NCI-H1436 (cell line): ENCODE results near the gene UBE2G1.
"Not testable (repeated sequence)": the region's sequence is repeated elsewhere in the genome, so short reads cannot be mapped to it uniquely, and the experiment has no call there.

Experiments used
- DNase-seq: peaks from one replicate; lab custom pipeline; 2025; lab: John Stamatoyannopoulos, UW

UBE2G1 gene

DNA sequence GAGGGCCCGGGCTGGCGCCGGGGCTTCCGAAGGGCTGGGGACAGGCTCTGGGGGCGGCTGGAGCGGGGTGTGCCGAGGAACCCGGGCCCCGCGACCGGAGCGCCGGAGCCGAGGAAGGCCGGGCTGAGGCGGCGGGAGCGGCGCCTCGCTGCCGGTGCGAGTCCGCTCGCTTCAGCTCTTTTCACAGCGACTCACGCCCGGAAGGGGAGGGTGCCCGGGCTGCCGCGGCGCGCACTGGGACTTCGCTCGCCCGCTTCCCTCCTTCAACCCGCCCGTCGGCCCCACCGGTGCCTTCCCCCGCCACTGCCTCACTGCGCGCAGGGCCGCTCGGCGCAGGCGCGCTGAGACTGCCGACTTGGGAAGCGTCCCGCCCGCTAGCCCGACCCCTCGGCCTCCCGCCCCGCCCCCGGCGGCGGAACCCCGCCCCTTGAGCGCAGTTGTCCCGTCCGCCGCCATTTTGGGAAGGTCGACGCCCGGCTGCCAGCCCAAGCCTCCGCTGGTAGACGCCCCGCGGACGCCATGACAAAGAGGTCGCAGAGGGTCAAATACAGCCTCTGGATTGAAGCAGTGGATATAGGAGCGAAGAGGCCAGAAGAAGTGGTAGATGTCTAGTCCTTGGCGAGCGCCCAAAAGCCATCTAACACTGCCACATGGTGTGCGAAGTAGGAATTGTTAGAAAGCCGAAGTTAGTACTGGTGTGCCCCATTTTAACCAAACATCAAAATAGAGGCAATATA is at the start of gene UBE2G1:
Gene UBE2G1, minus strand, starts transcription at position 349 of the 737 bp plus-strand sequence. CDS start 359 bp downstream, outside the sequence.
- peak; percentile 96 for DNase-seq

GRCh38 chr17:4412933-4413831 is 46.7 kb upstream of the UBE2G1 start:
- DNase-seq, result peak; percentile 84

- DNase-seq, result no peak
Observed at GRCh38 chr17:4411201-4411600, 44.7 kb upstream of the UBE2G1 start.

GRCh38 chr17:4409659-4410058 is 43.2 kb upstream of the UBE2G1 start:
- DNase-seq, result no peak

DNA sequence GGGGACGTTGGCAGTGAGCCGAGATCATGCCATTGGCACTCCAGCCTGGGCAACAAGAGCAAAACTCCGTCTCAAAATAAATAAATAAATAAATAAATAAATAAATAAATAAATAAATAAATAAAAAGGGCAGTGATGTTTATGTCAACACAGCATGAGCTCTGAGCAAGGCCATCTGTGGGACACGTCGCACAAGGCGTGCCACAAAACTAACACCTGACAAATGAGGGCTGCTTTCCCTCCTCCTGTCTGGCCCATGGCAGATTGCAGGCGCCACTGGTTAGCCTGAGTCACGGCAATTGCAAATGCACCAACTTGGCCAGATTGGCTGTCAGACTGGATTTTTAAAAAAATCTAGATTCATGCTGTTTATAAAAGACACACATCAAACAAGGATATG is 41.4 kb upstream of the UBE2G1 start:
- DNase-seq, result peak; percentile 14

GRCh38 chr17:4407216-4407615 is 40.7 kb upstream of the UBE2G1 start:
- no peak for DNase-seq

DNA sequence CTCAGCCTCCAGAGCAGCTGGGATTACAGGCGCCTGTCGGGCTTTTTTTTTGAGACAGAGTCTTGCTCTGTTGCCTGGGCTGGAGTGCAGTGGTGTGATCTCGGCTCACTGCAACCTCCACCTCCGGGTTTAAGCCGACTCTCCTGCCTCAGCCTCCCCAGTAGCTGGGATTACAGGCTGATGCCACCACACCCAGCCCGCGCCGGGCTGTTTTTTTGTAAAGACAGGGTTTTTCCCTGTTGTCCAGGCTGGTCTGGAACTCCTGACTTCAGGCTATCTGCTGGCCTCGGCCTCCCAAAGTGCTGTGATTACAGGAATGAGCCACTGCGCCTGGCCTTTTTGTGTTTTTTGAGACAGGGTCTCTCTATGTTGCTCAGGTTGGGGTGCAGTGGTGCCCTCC is 39.9 kb upstream of the UBE2G1 start:
- no peak for DNase-seq

DNA sequence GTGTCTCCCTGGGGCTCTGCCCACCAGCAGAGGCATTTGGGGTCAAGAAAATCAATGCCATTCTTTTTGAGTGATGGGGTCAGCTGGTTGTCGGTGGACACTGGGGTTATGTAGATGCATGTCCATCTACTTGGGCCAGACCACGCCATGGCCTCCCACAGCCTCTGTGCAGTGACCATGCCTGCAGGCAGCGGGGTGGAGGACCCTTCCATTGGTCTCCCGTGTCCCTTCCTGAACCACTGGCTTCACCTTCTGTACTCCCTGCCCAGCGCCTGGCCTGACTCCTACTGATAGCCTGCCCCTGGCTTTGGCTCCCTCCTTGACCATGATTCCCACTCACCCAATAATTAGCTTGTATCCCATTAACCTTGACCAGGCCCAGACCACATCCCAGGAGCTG is 39.2 kb upstream of the UBE2G1 start:
- DNase-seq, result no peak

DNA sequence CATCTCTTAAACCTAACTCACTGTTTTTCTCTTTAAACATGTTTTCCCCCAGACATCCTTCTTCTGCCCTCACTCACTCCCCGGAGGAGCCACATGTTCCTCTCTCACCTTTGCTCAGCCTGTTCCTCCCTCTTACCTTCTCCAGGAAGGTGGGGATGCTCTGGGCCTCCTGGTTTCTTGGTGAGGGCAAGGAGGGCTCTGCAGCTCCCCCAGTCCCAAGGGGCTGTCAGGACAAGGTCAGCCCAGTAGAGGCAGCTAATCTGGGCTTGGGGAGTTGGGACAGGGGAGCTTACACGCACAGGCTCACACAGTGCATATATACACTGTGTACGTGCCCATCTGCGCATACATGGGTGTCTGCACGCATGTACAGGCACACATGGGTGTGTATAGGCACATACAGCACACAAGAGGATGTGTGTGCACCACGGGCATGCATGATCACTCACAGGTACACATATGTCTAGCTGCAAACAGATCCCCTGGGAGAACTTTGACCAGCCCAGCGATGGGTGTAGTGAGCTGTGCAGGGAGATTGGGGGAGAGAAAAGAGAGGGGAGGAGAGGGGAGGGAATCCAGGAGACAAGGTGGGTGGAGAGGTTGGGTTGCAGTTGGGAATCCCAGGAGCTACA is 38.7 kb upstream of the UBE2G1 start:
- DNase-seq, result no peak

DNA sequence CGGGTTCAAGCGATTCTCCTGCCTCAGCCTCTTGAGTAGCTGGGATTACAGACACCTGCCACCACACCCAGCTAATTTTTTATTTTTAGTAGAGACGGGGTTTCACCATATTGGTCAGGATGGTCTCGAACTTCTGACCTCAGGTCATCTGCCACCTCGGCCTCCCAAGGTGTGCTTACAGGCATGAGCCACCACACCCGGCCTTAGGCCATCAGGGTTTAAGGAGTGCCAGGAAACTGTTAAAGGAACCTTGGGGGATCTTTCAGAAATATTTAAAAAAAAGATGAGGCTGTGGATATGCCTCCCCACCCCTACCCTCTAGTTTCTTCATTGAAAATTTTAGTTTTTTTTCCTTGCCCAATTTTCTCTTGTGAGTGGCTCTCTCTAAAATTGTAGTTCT is 31.4 kb upstream of the UBE2G1 start:
- DNase-seq, result no peak

- DNase-seq, result no peak
Observed at GRCh38 chr17:4395111-4395478, 28.6 kb upstream of the UBE2G1 start.

- no peak for DNase-seq
Observed at GRCh38 chr17:4394208-4395110, 28.0 kb upstream of the UBE2G1 start.

DNA sequence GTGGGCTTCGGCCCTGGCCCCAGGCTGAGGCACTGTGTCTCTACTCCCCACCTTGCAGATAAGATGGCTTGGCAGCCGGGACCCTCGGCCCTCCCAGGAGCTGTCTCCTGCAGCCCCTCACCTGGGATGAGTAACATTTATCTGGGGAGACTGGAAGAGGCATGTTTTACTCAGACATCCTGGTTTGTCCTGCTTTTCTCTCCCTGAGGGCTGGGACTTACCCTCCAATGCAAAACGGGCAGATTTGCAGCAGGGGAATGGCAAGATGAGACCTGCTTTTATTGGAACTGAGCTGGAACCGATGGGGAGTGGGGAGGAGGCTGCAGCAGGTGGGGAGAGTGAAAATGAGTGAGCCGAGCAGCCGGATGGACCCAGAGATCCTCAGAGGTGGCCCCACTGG is 27.3 kb upstream of the UBE2G1 start:
- DNase-seq, result no peak

GRCh38 chr17:4389079-4389478 is 22.6 kb upstream of the UBE2G1 start:
- DNase-seq, result no peak

GRCh38 chr17:4387137-4387536 is 20.7 kb upstream of the UBE2G1 start:
- no peak for DNase-seq

DNA sequence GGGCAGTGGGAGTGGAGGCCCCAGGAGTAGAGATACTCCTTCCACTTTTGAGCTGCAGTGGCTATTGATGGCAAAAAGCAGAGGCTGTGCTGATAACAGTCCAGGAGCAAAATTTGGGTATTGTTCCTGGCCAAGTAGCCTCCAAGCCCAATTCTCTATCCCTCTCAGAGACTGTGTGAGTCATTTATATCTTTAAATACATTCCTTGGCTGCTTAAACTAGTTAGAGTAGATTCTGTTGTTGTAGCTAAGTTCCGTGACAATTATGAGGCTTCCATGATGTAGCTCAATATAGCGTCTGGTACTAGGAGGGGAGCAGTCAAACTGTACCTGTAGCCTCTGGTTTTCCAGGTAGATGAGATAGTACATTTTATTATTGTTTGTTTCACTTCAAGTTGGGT is 19.9 kb upstream of the UBE2G1 start:
- no peak for DNase-seq

- no peak for DNase-seq
Observed at GRCh38 chr17:4381690-4382671, 15.5 kb upstream of the UBE2G1 start.

DNA sequence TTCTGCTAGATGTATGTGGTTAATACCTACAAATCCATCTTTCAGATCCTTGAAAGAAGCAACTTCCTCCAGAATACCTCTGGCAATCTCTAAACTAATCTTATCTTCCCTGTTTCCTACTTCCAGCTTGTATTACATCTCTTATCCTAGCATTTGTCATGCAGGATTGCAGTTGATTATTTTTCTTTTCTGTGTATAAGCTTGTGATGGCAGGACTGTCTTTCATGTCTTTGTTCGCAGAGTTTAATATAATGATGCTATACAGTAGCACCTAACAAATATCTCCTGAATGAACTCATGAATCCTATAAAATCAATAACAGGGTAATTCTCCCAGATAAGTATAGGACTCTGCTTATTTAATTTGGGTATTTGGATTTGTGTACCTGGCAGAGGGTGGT is 12.2 kb upstream of the UBE2G1 start:
- no peak for DNase-seq

- DNase-seq, result not testable (repeated sequence)
Observed at GRCh38 chr17:4377247-4377646, 10.8 kb upstream of the UBE2G1 start.

GRCh38 chr17:4375796-4376440 is 9.4 kb upstream of the UBE2G1 start:
- not testable (repeated sequence) for DNase-seq
